SK-N-SH (cell line): Measurements from ENCODE around the gene BACE2. TPM values are rescaled to one million over a fixed set of nuclear protein-coding genes. Genes with fewer than 3 reads are reported as not detected.

ENCODE experiments used
- CTCF ChIA-PET: fragments of 300-600, 350-600 bp; formaldehyde crosslinking; extraction: SDS; loops from one replicate; lab custom pipeline; 2021; lab: Yijun Ruan, JAX
- POLR2A ChIA-PET: fragments of 350-600 bp; sonication (Branson Sonifier 250); formaldehyde crosslinking; extraction: SDS; loops from one replicate; lab custom pipeline; 2020; ENCODE audit warnings: antibody characterized with exemption, inconsistent platforms; lab: Yijun Ruan, JAX
- DNase-seq: peaks from one replicate; pipeline ENCODE4 v3.0.0; 2012
- H2AFZ ChIP-seq: fragments of 200-600 bp; sonication (generic); 2 replicates; pipeline ENCODE4 v1.8.1; 2016; ENCODE audit warnings: antibody characterized with exemption, mild to moderate bottlenecking, low read depth
- H3F3A ChIP-seq: fragments of 200-600 bp; sonication (generic); replicated peaks from 2 replicates; pipeline ENCODE3; 2016; ENCODE audit warnings: antibody characterized with exemption, mild to moderate bottlenecking; ENCODE audit not compliant: insufficient read depth
- H3K27ac ChIP-seq, 2 experiments: fragments of 200-500 bp in 1 of 2; fragments of 200-600 bp in 1 of 2; sonication (Bioruptor generic) in 1 of 2; sonication (generic), shearing (Covaris generic) in 1 of 2; 2 replicates each; pipeline versions ENCODE4 v1.5.1 to v1.6.1; 2014 to 2016; ENCODE audit warnings: low read depth in 2 of 2, inconsistent platforms in 1 of 2, low read length in 1 of 2, mild to moderate bottlenecking in 1 of 2, mixed read lengths in 1 of 2
- H3K27me3 ChIP-seq: fragments of 200-600 bp; sonication (generic), shearing (Covaris generic); 2 replicates; pipeline ENCODE4 v1.6.1; 2016; ENCODE audit warnings: mixed run types; ENCODE audit not compliant: insufficient read depth
- H3K36me3 ChIP-seq, 2 experiments: fragments of 200-500 bp in 1 of 2; fragments of 200-600 bp in 1 of 2; sonication (Bioruptor generic) in 1 of 2; sonication (generic) in 1 of 2; replicated peaks in 1 of 2; 2 replicates each; pipeline versions ENCODE3 to v1.5.1; 2014 to 2016; ENCODE audit warnings: low read length in 1 of 2, mild to moderate bottlenecking in 1 of 2; ENCODE audit not compliant: insufficient read depth in 2 of 2, control insufficient read depth in 1 of 2
- H3K4me1 ChIP-seq, 2 experiments: fragments of 200-500 bp in 1 of 2; fragments of 200-600 bp in 1 of 2; sonication (Bioruptor generic) in 1 of 2; sonication (generic), shearing (Covaris generic) in 1 of 2; 2 replicates each; pipeline versions ENCODE4 v1.5.1 to v1.6.1; 2014 to 2016; ENCODE audit warnings: low read depth in 1 of 2, low read length in 1 of 2, mixed run types in 1 of 2; ENCODE audit not compliant: insufficient read depth in 2 of 2, control insufficient read depth in 1 of 2
- H3K4me2 ChIP-seq: fragments of 200-600 bp; sonication (generic), shearing (Covaris generic); 2 replicates; pipeline ENCODE4 v1.6.1; 2017; ENCODE audit warnings: mixed run types
- H3K4me3 ChIP-seq, 2 experiments: fragments of 200-500 bp in 1 of 2; fragments of 200-600 bp in 1 of 2; sonication (Bioruptor generic) in 1 of 2; sonication (generic), shearing (Covaris generic) in 1 of 2; 2 replicates each; pipeline versions ENCODE4 v1.5.1 to v1.8.1; 2014 to 2016; ENCODE audit warnings: low read depth in 2 of 2, inconsistent platforms in 1 of 2, low read length in 1 of 2, mild to moderate bottlenecking in 1 of 2, mixed read lengths in 1 of 2, moderate library complexity in 1 of 2
- H3K79me2 ChIP-seq: fragments of 200-600 bp; sonication (generic); 2 replicates; pipeline ENCODE4 v1.8.1; 2017; ENCODE audit warnings: mild to moderate bottlenecking; ENCODE audit not compliant: insufficient read depth
- H3K9ac ChIP-seq: fragments of 200-600 bp; sonication (generic); 2 replicates; pipeline ENCODE4 v1.6.1; 2017; ENCODE audit warnings: mixed run types
- H3K9me2 ChIP-seq: fragments of 200-600 bp; sonication (generic); 2 replicates; pipeline ENCODE4 v1.6.1; 2017; ENCODE audit warnings: mixed run types
- H3K9me3 ChIP-seq: fragments of 200-600 bp; sonication (generic); 2 replicates; pipeline ENCODE4 v1.6.1; 2017; ENCODE audit warnings: mixed run types, mild to moderate bottlenecking, moderate library complexity
- H4K20me1 ChIP-seq: fragments of 200-600 bp; sonication (generic); 2 replicates; pipeline ENCODE4 v1.6.1; 2017; ENCODE audit warnings: mild to moderate bottlenecking, mixed run types; ENCODE audit not compliant: insufficient read depth
- CHD2 ChIP-seq: fragments of 150-350 bp; IDR thresholded peaks from 2 replicates; pipeline ENCODE4 v1.6.1; 2018; ENCODE audit warnings: low read length; ENCODE audit not compliant: partially characterized antibody
- CTCF ChIP-seq: fragments of 200-600 bp; sonication (generic); IDR thresholded peaks from 2 replicates; pipeline ENCODE4 v1.6.1; 2017; ENCODE audit warnings: antibody characterized with exemption, mild to moderate bottlenecking, moderate library complexity
- FOXJ3 ChIP-seq: sonication (generic); formaldehyde crosslinking; IDR thresholded peaks from 2 replicates; pipeline ENCODE4 v1.5.1; 2020; ENCODE audit warnings: mild to moderate bottlenecking, missing genetic modification reagents
- GATA2 ChIP-seq: sonication (generic); formaldehyde crosslinking; IDR thresholded peaks from 2 replicates; pipeline ENCODE4 v1.5.0; 2020; ENCODE audit warnings: mild to moderate bottlenecking, missing genetic modification reagents
- JUND ChIP-seq: IDR thresholded peaks from 2 replicates; pipeline ENCODE4 v1.4.0; 2012
- MXI1 ChIP-seq: IDR thresholded peaks from 2 replicates; pipeline ENCODE4 v1.6.1; 2012; ENCODE audit warnings: mild to moderate bottlenecking, low read depth, low read length, improper control_type of control experiment
- NFIC ChIP-seq: IDR thresholded peaks from 2 replicates; pipeline ENCODE4 v1.4.0; 2012; ENCODE audit warnings: borderline replicate concordance
- PBX3 ChIP-seq: IDR thresholded peaks from 2 replicates; pipeline ENCODE4; 2012
- RAD21 ChIP-seq: IDR thresholded peaks from 2 replicates; pipeline ENCODE4 v1.6.1; 2012; ENCODE audit warnings: mild to moderate bottlenecking, low read length
- TAF1 ChIP-seq: IDR thresholded peaks from 2 replicates; pipeline ENCODE4 v1.6.1; 2012; ENCODE audit warnings: low read depth, mild to moderate bottlenecking, low read length, moderate library complexity, borderline replicate concordance
- YY1 ChIP-seq: IDR thresholded peaks from 2 replicates; pipeline ENCODE4 v1.4.0; 2012; ENCODE audit warnings: low read depth, mild to moderate bottlenecking
- ZBTB33 ChIP-seq: IDR thresholded peaks from 2 replicates; pipeline ENCODE4 v1.4.0; 2012; ENCODE audit warnings: low read depth, borderline replicate concordance
- WGBS: methylation state at CpG from one replicate; pipeline ENCODE4 v1.1.6; 2017; ENCODE audit warnings: low lambda C conversion rate; 5-methylcytosine and 5-hydroxymethylcytosine counted together
- polyA plus RNA-seq, 3 experiments: library from polyadenylated mRNA; depleted of rRNA; stranded (reverse); fragments of >200 nt; gene quantifications; 2 replicates each; pipeline ENCODE4 v1.2.3, GENCODE V29; 2012
- TF ChIP-seq, protein P1 (sequence below): fragments of 150-350 bp; IDR thresholded peaks from 2 replicates; pipeline ENCODE4 v1.6.1; 2017; ENCODE audit warnings: antibody characterized with exemption, low read length, low read depth, borderline replicate concordance
- TF ChIP-seq, protein P2 (sequence below): IDR thresholded peaks from 2 replicates; pipeline ENCODE4 v1.4.0; 2012; ENCODE audit warnings: low read depth, borderline replicate concordance
- TF ChIP-seq, protein P3 (sequence below): IDR thresholded peaks from 2 replicates; pipeline ENCODE4 v1.6.1; 2012; ENCODE audit warnings: mild to moderate bottlenecking, low read depth, low read length, moderate library complexity

Gene BACE2
- polyA plus RNA-seq, 1 of the 3 experiments (the other 2 are of a cell fraction), result 23.4 TPM

- 58% methylated on average over 9 of the region's 9 CpGs for WGBS
Observed at GRCh38 chr21:41227357-41228005, 59.5 kb downstream of the BACE2 start.

More at GRCh38 chr21:41227357-41228005, 59.5 kb downstream of the BACE2 start:
- no peak for TF ChIP-seq PBX3
- TF ChIP-seq JUND, result no peak
- TF ChIP-seq, protein P1, sequence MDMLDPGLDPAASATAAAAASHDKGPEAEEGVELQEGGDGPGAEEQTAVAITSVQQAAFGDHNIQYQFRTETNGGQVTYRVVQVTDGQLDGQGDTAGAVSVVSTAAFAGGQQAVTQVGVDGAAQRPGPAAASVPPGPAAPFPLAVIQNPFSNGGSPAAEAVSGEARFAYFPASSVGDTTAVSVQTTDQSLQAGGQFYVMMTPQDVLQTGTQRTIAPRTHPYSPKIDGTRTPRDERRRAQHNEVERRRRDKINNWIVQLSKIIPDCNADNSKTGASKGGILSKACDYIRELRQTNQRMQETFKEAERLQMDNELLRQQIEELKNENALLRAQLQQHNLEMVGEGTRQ, result no peak
- TF ChIP-seq RAD21, result no peak
- TF ChIP-seq NFIC, result no peak
- no peak for TF ChIP-seq YY1
- no peak for TF ChIP-seq CHD2
- TF ChIP-seq GATA2 (CRISPR knock-in tag), result no peak
- TF ChIP-seq TAF1, result no peak
- TF ChIP-seq FOXJ3 (CRISPR knock-in tag), result no peak
- TF ChIP-seq, protein P2, sequence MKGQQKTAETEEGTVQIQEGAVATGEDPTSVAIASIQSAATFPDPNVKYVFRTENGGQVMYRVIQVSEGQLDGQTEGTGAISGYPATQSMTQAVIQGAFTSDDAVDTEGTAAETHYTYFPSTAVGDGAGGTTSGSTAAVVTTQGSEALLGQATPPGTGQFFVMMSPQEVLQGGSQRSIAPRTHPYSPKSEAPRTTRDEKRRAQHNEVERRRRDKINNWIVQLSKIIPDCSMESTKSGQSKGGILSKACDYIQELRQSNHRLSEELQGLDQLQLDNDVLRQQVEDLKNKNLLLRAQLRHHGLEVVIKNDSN, result no peak
- no peak for TF ChIP-seq MXI1
- TF ChIP-seq ZBTB33, result no peak
- TF ChIP-seq CTCF, result no peak
- TF ChIP-seq, protein P3, sequence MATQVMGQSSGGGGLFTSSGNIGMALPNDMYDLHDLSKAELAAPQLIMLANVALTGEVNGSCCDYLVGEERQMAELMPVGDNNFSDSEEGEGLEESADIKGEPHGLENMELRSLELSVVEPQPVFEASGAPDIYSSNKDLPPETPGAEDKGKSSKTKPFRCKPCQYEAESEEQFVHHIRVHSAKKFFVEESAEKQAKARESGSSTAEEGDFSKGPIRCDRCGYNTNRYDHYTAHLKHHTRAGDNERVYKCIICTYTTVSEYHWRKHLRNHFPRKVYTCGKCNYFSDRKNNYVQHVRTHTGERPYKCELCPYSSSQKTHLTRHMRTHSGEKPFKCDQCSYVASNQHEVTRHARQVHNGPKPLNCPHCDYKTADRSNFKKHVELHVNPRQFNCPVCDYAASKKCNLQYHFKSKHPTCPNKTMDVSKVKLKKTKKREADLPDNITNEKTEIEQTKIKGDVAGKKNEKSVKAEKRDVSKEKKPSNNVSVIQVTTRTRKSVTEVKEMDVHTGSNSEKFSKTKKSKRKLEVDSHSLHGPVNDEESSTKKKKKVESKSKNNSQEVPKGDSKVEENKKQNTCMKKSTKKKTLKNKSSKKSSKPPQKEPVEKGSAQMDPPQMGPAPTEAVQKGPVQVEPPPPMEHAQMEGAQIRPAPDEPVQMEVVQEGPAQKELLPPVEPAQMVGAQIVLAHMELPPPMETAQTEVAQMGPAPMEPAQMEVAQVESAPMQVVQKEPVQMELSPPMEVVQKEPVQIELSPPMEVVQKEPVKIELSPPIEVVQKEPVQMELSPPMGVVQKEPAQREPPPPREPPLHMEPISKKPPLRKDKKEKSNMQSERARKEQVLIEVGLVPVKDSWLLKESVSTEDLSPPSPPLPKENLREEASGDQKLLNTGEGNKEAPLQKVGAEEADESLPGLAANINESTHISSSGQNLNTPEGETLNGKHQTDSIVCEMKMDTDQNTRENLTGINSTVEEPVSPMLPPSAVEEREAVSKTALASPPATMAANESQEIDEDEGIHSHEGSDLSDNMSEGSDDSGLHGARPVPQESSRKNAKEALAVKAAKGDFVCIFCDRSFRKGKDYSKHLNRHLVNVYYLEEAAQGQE, result no peak
- no peaks in the 10 kb centered on the region for H3K27me3 ChIP-seq
- no peaks in the 10 kb centered on the region for H3K9me3 ChIP-seq
- H3K4me3 ChIP-seq, result no peak overlapping the region
- H3K36me3 ChIP-seq, result no peaks in the 10 kb centered on the region
- H3K27ac ChIP-seq, result no peak overlapping the region
- H3K9me2 ChIP-seq, result no peaks in the 10 kb centered on the region
- no peak overlapping the region for H2AFZ ChIP-seq
- DNase-seq, result no peak
- H4K20me1 ChIP-seq, result no peaks in the 10 kb centered on the region
- no peaks in the 10 kb centered on the region for H3K4me1 ChIP-seq
- POLR2A ChIA-PET, result no interaction called here
- H3K9ac ChIP-seq, result no peak overlapping the region
- H3K4me2 ChIP-seq, result no peak overlapping the region
- CTCF ChIA-PET, result no interaction called here
- H3F3A ChIP-seq, result no peaks in the 10 kb centered on the region
- H3K79me2 ChIP-seq, result no peaks in the 10 kb centered on the region
